SIG-M5 treated with dmso at 0.1 percent for 504 hours (cell line): ENCODE results near the gene LHX4.

ENCODE experiments used
- DNase-seq: peaks from one replicate; lab custom pipeline; 2025; ENCODE audit not compliant: unreplicated experiment; lab: John Stamatoyannopoulos, UW

LHX4 gene

GRCh38 chr1:180229483-180230415 lies at the start of gene LHX4:
Gene LHX4 (plus strand): TSS chr1:180230264. CDS start chr1:180230530, 266 bp downstream.
- DNase-seq = peak; percentile 40

- peak; percentile 45 for DNase-seq
Observed at GRCh38 chr1:180181048-180181447, 49.0 kb upstream of the LHX4 start.

- no peak for DNase-seq
Observed at GRCh38 chr1:180181996-180182642, 47.9 kb upstream of the LHX4 start.

GRCh38 chr1:180182643-180183311 lies 47.3 kb upstream of the LHX4 start:
- no peak for DNase-seq

GRCh38 chr1:180183426-180183825 lies 46.6 kb upstream of the LHX4 start:
- DNase-seq = no peak

GRCh38 chr1:180184041-180184440 lies 46.0 kb upstream of the LHX4 start:
- DNase-seq = no peak

- no peak for DNase-seq
Observed at GRCh38 chr1:180185281-180185680, 44.8 kb upstream of the LHX4 start.

- DNase-seq = no peak
Observed at GRCh38 chr1:180185971-180186645, 44.0 kb upstream of the LHX4 start.

- DNase-seq = no peak
Observed at GRCh38 chr1:180186831-180187230, 43.2 kb upstream of the LHX4 start.

- DNase-seq = no peak
Observed at GRCh38 chr1:180187626-180188025, 42.4 kb upstream of the LHX4 start.

GRCh38 chr1:180188091-180188506 lies 42.0 kb upstream of the LHX4 start:
- peak; percentile 54 for DNase-seq

- DNase-seq = no peak
Observed at GRCh38 chr1:180188684-180189175, 41.3 kb upstream of the LHX4 start.

GRCh38 chr1:180190091-180190490 lies 40.0 kb upstream of the LHX4 start:
- no peak for DNase-seq

GRCh38 chr1:180192172-180192571 lies 37.9 kb upstream of the LHX4 start:
- no peak for DNase-seq

- no peak for DNase-seq
Observed at GRCh38 chr1:180193141-180194047, 36.7 kb upstream of the LHX4 start.

GRCh38 chr1:180194048-180194425 lies 36.0 kb upstream of the LHX4 start:
- no peak for DNase-seq

GRCh38 chr1:180194546-180195207 lies 35.4 kb upstream of the LHX4 start:
- no peak for DNase-seq

GRCh38 chr1:180195401-180195800 lies 34.7 kb upstream of the LHX4 start:
- no peak for DNase-seq

- DNase-seq = no peak
Observed at GRCh38 chr1:180195916-180196315, 34.1 kb upstream of the LHX4 start.
